Right cardiac atrium (tissue), 5 donors: ENCODE results near the gene CTNND2. TPM values are rescaled to one million over a fixed set of nuclear protein-coding genes. Genes with fewer than 3 reads are reported as not detected.
A peak's percentile ranks its signal among the peaks of the same experiment; 100 is the strongest.

ENCODE experiments used
- ATAC-seq, 2 donors: fragments of 200-7000 bp; cut with Tn5 transposase; one replicate each; pipeline versions ENCODE4 v1.8.0 to v1.9.1; 2020; ENCODE audit warnings: moderate library complexity in 2 of 2, mild to moderate bottlenecking in 1 of 2
- DNase-seq, 3 donors: peaks; one replicate each; pipeline ENCODE4 v3.0.0-alpha.2; 2020
- H3K27ac ChIP-seq: one replicate; pipeline ENCODE4 v1.5.1; 2013; ENCODE audit warnings: mild to moderate bottlenecking, low read length, control low read depth, moderate library complexity
- H3K27me3 ChIP-seq: one replicate; pipeline ENCODE4 v1.6.1; 2013; ENCODE audit not compliant: control insufficient read depth, insufficient read depth
- H3K4me1 ChIP-seq: one replicate; pipeline ENCODE4 v1.6.1; 2013; ENCODE audit warnings: low read length; ENCODE audit not compliant: control insufficient read depth, insufficient read depth
- H3K4me3 ChIP-seq: one replicate; pipeline ENCODE4 v1.5.1; 2013; ENCODE audit warnings: low read length, control low read depth
- H3K9me3 ChIP-seq: one replicate; pipeline ENCODE4 v1.6.1; 2013; ENCODE audit warnings: low read length; ENCODE audit not compliant: control insufficient read depth
- WGBS: extraction: QIAGEN DNeasy Blood & Tissue Kit; methylation state at CpG from one replicate; pipeline ENCODE4 v1.1.7; 2013; 5-methylcytosine and 5-hydroxymethylcytosine counted together
- intact Hi-C, 4 donors: fragments of 100-400 bp; cut with DNase I; formaldehyde crosslinking; loops; one replicate each; pipeline versions ENCODE4 v1.11.0 to v1.14.0; 2022 to 2023
- polyA plus RNA-seq: library from polyadenylated mRNA; stranded (reverse); fragments of 200-250 nt; gene quantifications from one replicate; pipeline ENCODE4 v1.2.3, GENCODE V29; 2013
- total RNA-seq, 4 donors: library from RNA; stranded (reverse); fragmentation: NEBNext Ultra II Directional; extraction: Animal tissue kit (Norgen Biotek cat#: 25700); gene quantifications; one replicate each; pipeline ENCODE4 v1.2.1, GENCODE V29; 2021
- donor health status: healthy with polysubstance abuse.
- donor health status: DM: no; HTN: yes; CAD: no.
- donor health status: DM: no; HTN: no; CAD: no.
- donor health status: DM: no; HTN: yes; CAD: no; lungs with severe emphysema.
- donor health status: DM: yes; HTN: yes; CAD: no.

The CTNND2 gene
- total and polyA plus RNA-seq, 5 donors, result 2.6 to 14.0 (median 4.8) TPM

- intact Hi-C loops, result no loop called here
- no peak for ATAC-seq
- no peaks in the 10 kb centered on the region for H3K4me1 ChIP-seq
- H3K4me3 ChIP-seq, result no peak overlapping the region
- H3K9me3 ChIP-seq, result peaks cover 6% of the 10 kb centered on the region
- H3K27ac ChIP-seq, result no peak overlapping the region
- no peak for DNase-seq
- 83% methylated on average over 4 of the region's 4 CpGs for WGBS
- no peaks in the 10 kb centered on the region for H3K27me3 ChIP-seq
Observed at GRCh38 chr5:11555171-11555570, 349.1 kb downstream of the CTNND2 start.

- Histone ChIP-seq H3K27ac (no peak overlapping the region), H3K4me3 (no peak overlapping the region), H3K4me1 (no peaks in the 10 kb centered on the region), H3K27me3 (no peaks in the 10 kb centered on the region), H3K9me3 (peaks cover 2% of the 10 kb centered on the region)
- intact Hi-C loops, result no loop called here
- ATAC-seq (no peak), DNase-seq (no peak)
- 86% methylated on average over 5 of the region's 5 CpGs for WGBS
Observed at GRCh38 chr5:11547730-11548129, 356.5 kb downstream of the CTNND2 start.

- intact Hi-C loops, result no loop called here
- WGBS, result 97% methylated on average over 5 of the region's 5 CpGs
- no peak for ATAC-seq
- Histone ChIP-seq H3K4me3 (no peak overlapping the region), H3K27me3 (no peaks in the 10 kb centered on the region), H3K9me3 (peaks cover 2% of the 10 kb centered on the region), H3K27ac (no peak overlapping the region), H3K4me1 (no peaks in the 10 kb centered on the region)
- DNase-seq, result peak in 1 of 3 donors; percentile 40
Observed at GRCh38 chr5:11547140-11547539, 357.1 kb downstream of the CTNND2 start.

GRCh38 chr5:11540112-11540511, 364.1 kb downstream of the CTNND2 start:
- WGBS, result 88% methylated on average over 5 of the region's 5 CpGs
- no peak for ATAC-seq
- no peak for DNase-seq
- intact Hi-C loops, result no loop called here
- H3K27ac ChIP-seq, result no peak overlapping the region
- no peak overlapping the region for H3K4me3 ChIP-seq
- no peaks in the 10 kb centered on the region for H3K9me3 ChIP-seq
- H3K4me1 ChIP-seq, result no peaks in the 10 kb centered on the region
- H3K27me3 ChIP-seq, result no peaks in the 10 kb centered on the region

GRCh38 chr5:11531811-11532555, 372.3 kb downstream of the CTNND2 start:
- Histone ChIP-seq H3K27ac (no peak overlapping the region), H3K4me1 (peaks cover 3% of the 10 kb centered on the region), H3K27me3 (no peaks in the 10 kb centered on the region), H3K4me3 (no peak overlapping the region), H3K9me3 (no peaks in the 10 kb centered on the region)
- ATAC-seq (peak in 1 of 2 donors; percentile 45), DNase-seq (peak in 1 of 3 donors; percentile 34)
- intact Hi-C loops, result no loop called here
- 46% methylated on average over 4 of the region's 4 CpGs for WGBS

- ATAC-seq (peak; percentile 79 to 94), DNase-seq (peak; percentile 18 to 70 (median 62))
- 54% methylated on average over 7 of the region's 7 CpGs for WGBS
- intact Hi-C loops, result no loop called here
- Histone ChIP-seq H3K9me3 (no peaks in the 10 kb centered on the region), H3K27me3 (no peaks in the 10 kb centered on the region), H3K27ac (peak overlapping the region; percentile 2), H3K4me1 (peaks cover 3% of the 10 kb centered on the region), H3K4me3 (no peak overlapping the region)
Observed at GRCh38 chr5:11528720-11529119, 375.5 kb downstream of the CTNND2 start.

- DNase-seq (no peak), ATAC-seq (no peak)
- peaks cover 3% of the 10 kb centered on the region for H3K4me1 ChIP-seq
- no peaks in the 10 kb centered on the region for H3K9me3 ChIP-seq
- no peak overlapping the region for H3K4me3 ChIP-seq
- WGBS, result 86% methylated on average over 7 of the region's 7 CpGs
- H3K27ac ChIP-seq, result no peak overlapping the region
- no peaks in the 10 kb centered on the region for H3K27me3 ChIP-seq
- intact Hi-C loops, result no loop called here
Observed at GRCh38 chr5:11527652-11528349, 376.4 kb downstream of the CTNND2 start.

- no peaks in the 10 kb centered on the region for H3K4me1 ChIP-seq
- H3K4me3 ChIP-seq, result no peak overlapping the region
- intact Hi-C loops, result no loop called here
- H3K9me3 ChIP-seq, result no peaks in the 10 kb centered on the region
- no peak overlapping the region for H3K27ac ChIP-seq
- WGBS, result 45% methylated on average over 2 of the region's 2 CpGs
- H3K27me3 ChIP-seq, result no peaks in the 10 kb centered on the region
- DNase-seq, result no peak
- ATAC-seq, result no peak
Observed at GRCh38 chr5:11525020-11525419, 379.2 kb downstream of the CTNND2 start.

- Histone ChIP-seq H3K4me3 (no peak overlapping the region), H3K4me1 (no peaks in the 10 kb centered on the region), H3K27ac (no peak overlapping the region), H3K27me3 (no peaks in the 10 kb centered on the region), H3K9me3 (no peaks in the 10 kb centered on the region)
- DNase-seq, result no peak
- no peak for ATAC-seq
- 68% methylated on average over 4 of the region's 4 CpGs for WGBS
- intact Hi-C loops, result no loop called here
Observed at GRCh38 chr5:11524188-11524587, 380.1 kb downstream of the CTNND2 start.

GRCh38 chr5:11522796-11523195, 381.4 kb downstream of the CTNND2 start:
- WGBS, result 87% methylated on average over 4 of the region's 4 CpGs
- intact Hi-C loops, result no loop called here

GRCh38 chr5:11520241-11520930, 383.9 kb downstream of the CTNND2 start:
- H3K27me3 ChIP-seq, result no peaks in the 10 kb centered on the region
- H3K9me3 ChIP-seq, result no peaks in the 10 kb centered on the region
- H3K4me3 ChIP-seq, result no peak overlapping the region
- no peak for DNase-seq
- H3K27ac ChIP-seq, result no peak overlapping the region
- intact Hi-C loops, result no loop called here
- no peaks in the 10 kb centered on the region for H3K4me1 ChIP-seq
- ATAC-seq, result no peak
- 92% methylated on average over 3 of the region's 3 CpGs for WGBS

More at GRCh38 chr5:11522796-11523195, 381.4 kb downstream of the CTNND2 start:
- Histone ChIP-seq H3K9me3 (no peaks in the 10 kb centered on the region), H3K4me1 (no peaks in the 10 kb centered on the region), H3K27me3 (no peaks in the 10 kb centered on the region), H3K4me3 (no peak overlapping the region), H3K27ac (no peak overlapping the region)
- ATAC-seq (no peak), DNase-seq (no peak)
